Measurements from ENCODE around the gene JDP2.

The JDP2 gene

GRCh38 chr14:75499084-75499875, 71.5 kb downstream of the JDP2 start:
- Histone ChIP-seq H3K27me3 (no peaks in the 10 kb centered on the region), H3K4me1 (no peaks in the 10 kb centered on the region), H3K4me3 (no peak overlapping the region), H3K27ac (no peak overlapping the region), H3K36me3 (no peaks in the 10 kb centered on the region), H3K9me3 (no peaks in the 10 kb centered on the region)
- no peak for TF ChIP-seq CTCF (IDR thresholded peaks at IDR 0.05)
- DNase-seq, result no peak
- intact Hi-C loops (cut with DNase I; ENCODE audit: low total_unique reads), result loop anchor here (10.0 kb wide), 1 partner anchor 364 kb away; no protein-coding TSS in a partner anchor

- intact Hi-C loops (cut with DNase I; ENCODE audit: low total_unique reads), result no loop called here
- H3K4me3 ChIP-seq, result no peak overlapping the region
- no peak overlapping the region for H3K27ac ChIP-seq
- TF ChIP-seq CTCF (IDR thresholded peaks at IDR 0.05), result no peak
- no peak for DNase-seq
- no peaks in the 10 kb centered on the region for H3K4me1 ChIP-seq
- H3K9me3 ChIP-seq, result no peaks in the 10 kb centered on the region
- H3K27me3 ChIP-seq, result no peaks in the 10 kb centered on the region
- H3K36me3 ChIP-seq, result no peaks in the 10 kb centered on the region
Observed at GRCh38 chr14:75501080-75501479, 73.3 kb downstream of the JDP2 start.

- no peaks in the 10 kb centered on the region for H3K9me3 ChIP-seq
- TF ChIP-seq CTCF (IDR thresholded peaks at IDR 0.05), result no peak
- no peaks in the 10 kb centered on the region for H3K36me3 ChIP-seq
- H3K27me3 ChIP-seq, result no peaks in the 10 kb centered on the region
- H3K27ac ChIP-seq, result no peak overlapping the region
- intact Hi-C loops (cut with DNase I; ENCODE audit: low total_unique reads), result no loop called here
- H3K4me1 ChIP-seq, result no peaks in the 10 kb centered on the region
- DNase-seq, result no peak
- H3K4me3 ChIP-seq, result no peak overlapping the region
Observed at GRCh38 chr14:75504411-75504810, 76.6 kb downstream of the JDP2 start.

GRCh38 chr14:75506930-75507329, 79.1 kb downstream of the JDP2 start:
- no peak for DNase-seq
- Histone ChIP-seq H3K27me3 (no peaks in the 10 kb centered on the region), H3K36me3 (no peaks in the 10 kb centered on the region), H3K27ac (no peak overlapping the region), H3K4me1 (no peaks in the 10 kb centered on the region), H3K9me3 (peaks cover 0 to 10% (median 10%) of the 10 kb centered on the region in 3 donors), H3K4me3 (no peak overlapping the region)
- intact Hi-C loops (cut with DNase I; ENCODE audit: low total_unique reads), result no loop called here
- no peak for TF ChIP-seq CTCF (IDR thresholded peaks at IDR 0.05)

- peaks cover 0 to 7% (median 4%) of the 10 kb centered on the region in 4 donors for H3K4me1 ChIP-seq
- no peak overlapping the region for H3K4me3 ChIP-seq
- H3K27me3 ChIP-seq, result no peaks in the 10 kb centered on the region
- no peaks in the 10 kb centered on the region for H3K36me3 ChIP-seq
- DNase-seq, result no peak
- no peak overlapping the region for H3K27ac ChIP-seq
- TF ChIP-seq CTCF (IDR thresholded peaks at IDR 0.05), result no peak
- intact Hi-C loops (cut with DNase I; ENCODE audit: low total_unique reads), result no loop called here
- H3K9me3 ChIP-seq, result peaks cover 0 to 12% (median 11%) of the 10 kb centered on the region in 3 donors
Observed at GRCh38 chr14:75510547-75510946, 82.7 kb downstream of the JDP2 start.

Data from tibial artery (tissue), 4 donors.